ENCODE data around the gene CLK4.

The CLK4 gene

GRCh38 chr5:178626484-178627258 lies at the start of gene CLK4:
Gene CLK4, minus strand, starts transcription at chr5:178627050. Its CDS starts 3,634 bp downstream, at chr5:178623416.
- intact Hi-C loops (cut with DNase I): loop anchor here (5.0 kb wide), 1 partner anchor 311 kb away; no protein-coding TSS in a partner anchor
- DNase-seq: peak; percentile 88 to 98 (median 96)

GRCh38 chr5:178675922-178676321 lies 49.1 kb upstream of the CLK4 start:
- no peak for DNase-seq
- intact Hi-C loops (cut with DNase I): no loop called here

GRCh38 chr5:178674334-178674733 lies 47.5 kb upstream of the CLK4 start:
- intact Hi-C loops (cut with DNase I): no loop called here
- no peak for DNase-seq

GRCh38 chr5:178673801-178674295 lies 47.0 kb upstream of the CLK4 start:
- intact Hi-C loops (cut with DNase I): no loop called here

GRCh38 chr5:178672630-178673029 lies 45.8 kb upstream of the CLK4 start:
- intact Hi-C loops (cut with DNase I): no loop called here
- no peak for DNase-seq

More at GRCh38 chr5:178673801-178674295, 47.0 kb upstream of the CLK4 start:
- no peak for DNase-seq

GRCh38 chr5:178671602-178672144 lies 44.8 kb upstream of the CLK4 start:
- intact Hi-C loops (cut with DNase I): no loop called here
- no peak for DNase-seq

- DNase-seq: no peak
- intact Hi-C loops (cut with DNase I): no loop called here
Measured at GRCh38 chr5:178670351-178670885, 43.6 kb upstream of the CLK4 start.

- no peak for DNase-seq
- intact Hi-C loops (cut with DNase I): no loop called here
Measured at GRCh38 chr5:178668579-178668978, 41.7 kb upstream of the CLK4 start.

GRCh38 chr5:178667688-178668087 lies 40.8 kb upstream of the CLK4 start:
- no peak for DNase-seq
- intact Hi-C loops (cut with DNase I): no loop called here

GRCh38 chr5:178667101-178667500 lies 40.3 kb upstream of the CLK4 start:
- DNase-seq: no peak

GRCh38 chr5:178664141-178664540 lies 37.3 kb upstream of the CLK4 start:
- intact Hi-C loops (cut with DNase I): no loop called here

More at GRCh38 chr5:178667101-178667500, 40.3 kb upstream of the CLK4 start:
- intact Hi-C loops (cut with DNase I): no loop called here

GRCh38 chr5:178662541-178662860 lies 35.7 kb upstream of the CLK4 start:
- intact Hi-C loops (cut with DNase I): no loop called here
- no peak for DNase-seq

More at GRCh38 chr5:178664141-178664540, 37.3 kb upstream of the CLK4 start:
- no peak for DNase-seq

- intact Hi-C loops (cut with DNase I): no loop called here
- no peak for DNase-seq
Measured at GRCh38 chr5:178661836-178662540, 35.1 kb upstream of the CLK4 start.

- DNase-seq: peak in 18 of 42 donors; percentile 7 to 66 (median 26)
- intact Hi-C loops (cut with DNase I): no loop called here
Measured at GRCh38 chr5:178651046-178651810, 24.4 kb upstream of the CLK4 start.

- intact Hi-C loops (cut with DNase I): no loop called here
- no peak for DNase-seq
Measured at GRCh38 chr5:178650214-178650613, 23.4 kb upstream of the CLK4 start.

- intact Hi-C loops (cut with DNase I): no loop called here
- no peak for DNase-seq
Measured at GRCh38 chr5:178649580-178649979, 22.7 kb upstream of the CLK4 start.

- DNase-seq: peak in 36 of 42 donors; percentile 19 to 88 (median 61)
- intact Hi-C loops (cut with DNase I): no loop called here
Measured at GRCh38 chr5:178644826-178645545, 18.1 kb upstream of the CLK4 start.

GRCh38 chr5:178642351-178642909 lies 15.6 kb upstream of the CLK4 start:
- intact Hi-C loops (cut with DNase I): no loop called here
- peak in 11 of 42 donors; percentile 4 to 56 (median 35) for DNase-seq

All from head of caudate nucleus (tissue), 42 donors.